Amniotic epithelial cell (primary cell): Measurements from ENCODE around the gene ANKRD22.

Source experiments
- DNase-seq: peaks from one replicate; pipeline ENCODE4 v3.0.0-alpha.2; 2010; ENCODE audit warnings: low read depth

The ANKRD22 gene

GRCh38 chr10:88851706-88852105 lies at the start of gene ANKRD22:
Gene ANKRD22, minus strand, starts transcription at chr10:88851844. Its CDS starts 237 bp downstream, at chr10:88851607.
- peak; percentile 76 for DNase-seq

- no peak for DNase-seq
These were observed 48.2 kb upstream of the ANKRD22 start for GRCh38 chr10:88899886-88900285.

- no peak for DNase-seq
These were observed 47.1 kb upstream of the ANKRD22 start for GRCh38 chr10:88898727-88899126.

DNA sequence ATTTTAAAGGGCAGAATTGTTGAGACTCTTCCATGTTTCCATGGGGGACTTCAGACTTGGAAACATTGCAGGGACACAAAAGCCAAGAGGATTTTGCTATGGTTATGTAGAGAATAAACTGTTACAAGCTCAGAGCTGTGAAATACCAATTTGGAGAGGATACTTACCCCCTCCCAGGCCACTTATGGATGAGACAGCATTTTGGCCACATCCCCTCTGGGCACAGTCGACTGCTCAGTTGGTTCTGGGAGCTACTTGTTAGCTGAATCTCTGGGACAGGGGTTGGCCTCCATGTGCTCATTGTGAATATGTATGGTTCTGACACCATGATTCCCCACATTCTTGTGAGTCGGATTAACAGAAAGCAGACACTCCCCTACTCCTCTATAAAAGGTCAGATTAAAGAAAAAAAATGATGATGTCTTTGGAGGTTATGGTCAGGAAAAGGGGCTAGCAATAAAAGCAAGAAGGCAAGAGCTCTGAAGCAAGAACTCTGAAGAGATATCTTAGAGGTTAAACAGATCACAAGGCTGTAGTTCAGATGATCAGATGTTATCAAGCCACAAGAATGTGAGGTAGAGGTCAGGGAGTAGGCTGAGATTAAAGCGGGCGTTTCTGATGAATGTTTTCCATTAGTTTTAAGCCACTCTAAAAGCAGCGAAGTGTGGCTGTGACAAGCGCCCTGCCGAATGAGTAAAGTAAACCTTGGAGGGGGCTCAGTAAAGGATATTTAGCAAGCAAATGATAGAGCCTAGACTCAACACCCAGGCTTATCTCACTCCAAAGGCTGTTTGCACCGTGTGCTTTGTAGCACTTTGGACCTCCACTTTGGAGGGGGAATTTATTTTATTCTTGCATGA lies 45.6 kb upstream of the ANKRD22 start:
- peak; percentile 62 for DNase-seq

DNA sequence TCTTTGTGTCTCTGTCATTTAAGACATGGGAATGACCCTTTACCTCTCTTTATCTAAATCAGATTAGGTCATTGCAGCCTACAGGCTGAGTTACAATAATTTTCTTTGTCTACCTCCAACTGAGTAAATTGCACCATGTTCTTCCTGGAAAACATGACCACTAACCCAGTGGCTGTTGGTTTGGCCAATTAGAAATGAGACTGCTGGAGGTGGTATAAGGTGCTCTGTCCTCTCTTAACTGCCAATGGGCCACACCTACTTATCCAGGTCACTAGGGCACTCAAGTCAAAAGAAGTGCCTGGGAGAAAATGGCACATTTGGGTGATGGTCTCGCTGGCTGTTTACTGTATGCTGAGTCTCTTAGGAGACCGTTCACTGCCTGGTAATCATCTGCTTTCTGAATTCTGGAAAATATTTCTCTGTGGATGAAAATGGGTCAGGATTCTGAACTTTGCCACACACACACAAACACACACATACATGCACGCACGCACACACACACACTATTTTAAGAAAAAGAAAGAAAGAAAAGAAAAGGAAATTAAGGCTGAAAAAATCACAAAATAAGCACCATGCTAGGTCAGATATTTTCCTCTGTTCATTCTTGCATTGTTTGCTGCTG lies 44.8 kb upstream of the ANKRD22 start:
- peak; percentile 38 for DNase-seq

DNA sequence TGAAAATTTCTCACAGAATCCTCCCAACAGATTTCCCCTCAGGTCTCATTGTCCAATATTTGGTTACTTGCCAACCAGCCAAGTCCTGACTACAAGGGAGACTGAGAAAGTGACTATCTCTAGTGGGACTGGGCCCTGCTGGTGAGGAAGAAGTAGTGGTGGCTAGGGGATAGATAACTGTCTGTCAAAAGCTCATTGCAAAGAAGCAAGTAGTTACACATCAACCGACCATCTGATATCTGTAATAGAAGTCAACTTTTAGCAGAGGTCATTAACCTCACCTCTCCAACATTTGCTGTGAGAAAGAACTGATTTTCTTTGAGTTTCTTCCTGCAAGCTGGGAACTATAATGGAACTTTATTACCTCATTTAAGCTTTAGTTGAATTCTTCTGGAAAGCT lies 43.6 kb upstream of the ANKRD22 start:
- DNase-seq: no peak

- DNase-seq: peak; percentile 64
These were observed 42.0 kb upstream of the ANKRD22 start for GRCh38 chr10:88893611-88894010.

- DNase-seq: peak; percentile 59
These were observed 40.8 kb upstream of the ANKRD22 start for GRCh38 chr10:88892222-88892967.

DNA sequence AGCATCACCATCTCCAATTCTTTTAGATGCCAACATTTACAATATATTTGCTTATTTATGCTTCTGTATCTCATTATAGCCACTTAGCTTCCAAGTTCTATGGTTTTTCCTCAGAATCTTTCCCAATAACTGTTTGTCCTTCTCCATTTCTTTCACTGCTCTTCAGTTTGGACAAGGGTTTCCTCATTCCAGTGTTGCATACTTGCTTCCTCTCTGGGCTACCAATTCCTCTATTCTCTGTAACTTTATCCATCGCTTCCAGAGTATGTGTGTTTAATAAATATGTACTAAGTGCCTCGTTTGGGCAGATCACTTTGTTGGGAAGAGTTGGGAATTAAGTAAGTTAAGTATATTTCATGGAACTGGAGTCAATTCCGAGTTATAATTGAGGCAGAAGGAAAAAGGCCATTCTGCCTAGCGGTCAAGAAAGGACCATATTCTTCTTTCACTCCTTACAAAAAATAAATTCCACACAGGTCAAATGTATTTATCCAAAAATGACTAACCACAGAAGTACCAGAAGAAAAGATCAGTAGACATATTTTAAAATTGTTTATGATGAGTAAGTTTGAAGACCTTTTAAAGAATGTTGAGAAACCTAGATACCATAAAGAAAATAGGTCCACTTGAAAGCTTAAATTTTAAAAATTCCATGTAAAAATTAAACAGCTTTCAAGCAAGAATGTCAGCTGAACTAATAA lies 39.2 kb upstream of the ANKRD22 start:
- DNase-seq: no peak

DNA sequence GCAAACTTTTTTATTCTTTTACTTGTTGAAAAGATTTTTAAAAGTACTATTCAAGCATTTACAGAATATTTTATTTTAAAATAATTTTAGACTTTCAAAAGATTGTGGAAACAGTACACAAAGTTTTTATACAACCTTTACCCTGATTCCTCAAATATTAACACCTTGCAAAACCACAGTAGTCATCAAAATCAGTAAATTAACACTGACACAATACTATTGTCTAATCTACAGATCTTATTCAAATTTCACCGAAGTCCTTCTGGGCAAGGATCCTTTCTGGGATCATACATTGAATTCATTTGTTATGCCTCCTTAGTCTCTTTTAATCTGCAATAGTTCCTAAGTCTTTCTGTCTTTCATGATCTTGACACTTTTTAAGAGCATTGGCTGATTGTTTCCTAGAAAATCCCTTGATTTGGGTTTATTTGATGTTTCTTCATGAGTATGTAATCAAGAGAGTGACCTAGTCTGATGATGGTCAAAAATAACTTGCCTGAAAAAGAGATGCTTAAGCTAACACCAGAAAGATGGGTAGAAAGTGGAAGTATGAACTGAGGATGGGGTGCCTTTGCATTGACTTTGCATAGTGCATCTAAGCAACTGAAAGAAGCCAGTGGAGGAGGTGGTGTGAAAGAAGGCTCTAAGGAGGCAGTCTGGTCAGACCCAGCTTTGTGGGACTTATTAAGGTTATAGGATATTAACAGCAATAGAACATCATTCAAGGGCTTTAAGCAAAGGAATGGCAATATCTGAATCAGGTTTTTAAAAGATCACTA lies 38.1 kb upstream of the ANKRD22 start:
- no peak for DNase-seq

DNA sequence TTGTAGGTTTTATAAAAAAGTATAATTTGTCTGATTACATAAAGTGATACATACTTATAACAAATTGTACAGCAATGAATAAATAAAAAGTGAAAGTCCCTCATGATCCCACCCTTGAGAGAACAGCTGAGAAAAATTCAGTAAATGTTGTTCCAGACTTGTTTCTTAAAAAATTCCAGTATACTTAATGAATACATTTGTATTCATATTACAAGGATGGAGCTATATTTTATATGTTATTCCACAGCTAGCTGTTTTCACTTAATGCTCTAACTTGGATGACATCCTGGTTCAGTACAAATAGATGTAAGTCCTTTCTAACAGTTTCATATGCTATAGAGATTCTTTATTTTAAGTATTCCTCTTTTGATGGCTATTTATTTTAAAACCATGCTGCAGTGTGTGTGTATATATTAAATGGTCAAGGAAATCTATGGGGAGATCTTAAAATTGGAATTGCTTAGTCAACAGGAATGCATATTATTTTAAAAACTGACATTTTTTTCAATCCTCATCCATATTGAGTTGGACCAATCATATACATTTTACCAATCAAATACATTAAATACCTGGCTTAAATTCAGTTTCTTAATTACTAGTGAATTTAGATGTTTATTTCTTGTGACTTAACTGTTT lies 37.3 kb upstream of the ANKRD22 start:
- DNase-seq: no peak

DNA sequence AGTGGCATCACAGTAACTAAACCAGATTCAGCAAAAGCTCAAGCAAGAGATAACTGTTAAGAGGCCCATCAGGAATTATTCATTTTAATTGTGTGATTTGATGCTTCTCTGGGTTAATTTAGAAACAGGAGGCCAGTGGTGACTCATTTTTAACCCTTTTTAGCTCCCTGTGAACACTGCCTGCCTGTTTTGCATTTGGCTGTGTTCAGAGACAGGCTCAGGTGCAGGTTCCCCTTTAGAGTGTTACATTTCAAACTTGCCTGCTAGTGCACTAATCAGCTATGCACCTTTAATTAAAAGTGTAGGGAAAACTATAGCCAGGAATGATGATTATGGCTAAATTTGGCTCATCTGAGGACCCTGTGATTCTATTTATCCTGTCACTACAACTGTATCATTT lies 34.9 kb upstream of the ANKRD22 start:
- DNase-seq: no peak

DNA sequence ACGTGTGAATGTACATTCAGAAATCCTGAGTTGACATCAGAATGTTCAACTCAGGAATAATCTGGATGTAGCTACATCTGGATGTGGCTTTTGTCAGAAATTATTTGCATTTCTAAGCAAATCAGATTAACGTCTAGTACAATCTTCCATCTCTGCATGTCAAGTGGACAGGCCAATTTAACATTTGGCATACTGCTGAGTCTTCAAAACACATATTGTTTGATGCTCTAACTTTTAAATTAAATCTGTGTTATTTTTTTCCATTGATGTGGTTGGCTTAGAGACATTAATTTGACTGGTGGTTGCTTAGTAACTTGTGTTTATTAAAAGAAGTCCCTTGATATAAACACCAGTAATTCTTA lies 31.8 kb upstream of the ANKRD22 start:
- peak; percentile 20 for DNase-seq

- DNase-seq: peak; percentile 87
These were observed 31.2 kb upstream of the ANKRD22 start for GRCh38 chr10:88882646-88883447.

- DNase-seq: no peak
These were observed 30.4 kb upstream of the ANKRD22 start for GRCh38 chr10:88881922-88882645.

GRCh38 chr10:88881320-88881719 lies 29.7 kb upstream of the ANKRD22 start:
- DNase-seq: peak; percentile 24

DNA sequence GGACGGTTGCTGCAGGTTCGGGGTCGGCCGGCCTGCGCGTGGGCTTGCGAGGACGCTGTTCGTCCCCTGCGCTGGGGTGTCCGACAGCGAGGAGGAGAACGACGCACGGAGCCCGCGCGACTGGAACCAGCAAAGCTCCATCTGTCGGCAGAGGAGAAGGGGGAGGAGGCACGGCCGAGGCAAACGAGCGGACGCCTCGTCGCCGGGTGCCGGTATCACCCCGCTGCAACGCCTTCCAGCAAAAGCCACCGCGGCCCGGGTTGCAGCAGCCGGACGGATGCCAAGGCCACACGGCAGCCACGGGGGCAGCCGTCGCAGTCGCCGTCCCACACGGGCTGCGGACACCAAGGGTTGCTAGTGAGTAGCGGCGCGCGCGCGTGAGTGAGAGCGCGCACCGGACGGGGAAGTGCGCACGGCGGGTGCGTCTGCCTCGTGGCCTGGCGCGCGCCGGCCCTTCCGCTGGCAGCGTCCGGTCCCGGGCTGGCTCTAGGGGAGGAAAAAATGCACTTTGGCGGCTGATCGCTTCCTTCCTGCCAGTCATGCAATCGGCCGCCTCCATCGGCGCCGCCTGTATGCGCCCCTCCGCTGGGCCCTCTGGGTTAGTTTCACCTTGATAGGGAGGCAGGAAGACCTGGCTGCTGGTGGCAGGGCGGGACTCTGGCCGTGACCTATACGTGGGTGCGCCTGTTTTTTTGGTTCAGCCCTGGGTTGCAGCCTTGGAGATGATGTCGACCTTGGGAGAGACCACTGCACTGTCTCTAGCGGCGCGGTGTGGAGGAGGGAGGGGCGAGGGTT lies 28.8 kb upstream of the ANKRD22 start:
- DNase-seq: peak; percentile 76

- peak; percentile 20 for DNase-seq
These were observed 28.1 kb upstream of the ANKRD22 start, which contains the start of gene STAMBPL1 for GRCh38 chr10:88879534-88880281. Gene STAMBPL1, plus strand, starts transcription at chr10:88880245. Its CDS starts 21,464 bp downstream, at chr10:88901709.
